GM21447 (cell line): ENCODE measurements around the gene BCO1.
A peak's percentile ranks its signal among the peaks of the same experiment; 100 is the strongest.

Experiments used
- ATAC-seq: cut with Tn5 transposase; IDR thresholded peaks from one replicate; pipeline ENCODE4 v1.9.1; 2021; ENCODE audit not compliant: unreplicated experiment

The BCO1 gene

DNA sequence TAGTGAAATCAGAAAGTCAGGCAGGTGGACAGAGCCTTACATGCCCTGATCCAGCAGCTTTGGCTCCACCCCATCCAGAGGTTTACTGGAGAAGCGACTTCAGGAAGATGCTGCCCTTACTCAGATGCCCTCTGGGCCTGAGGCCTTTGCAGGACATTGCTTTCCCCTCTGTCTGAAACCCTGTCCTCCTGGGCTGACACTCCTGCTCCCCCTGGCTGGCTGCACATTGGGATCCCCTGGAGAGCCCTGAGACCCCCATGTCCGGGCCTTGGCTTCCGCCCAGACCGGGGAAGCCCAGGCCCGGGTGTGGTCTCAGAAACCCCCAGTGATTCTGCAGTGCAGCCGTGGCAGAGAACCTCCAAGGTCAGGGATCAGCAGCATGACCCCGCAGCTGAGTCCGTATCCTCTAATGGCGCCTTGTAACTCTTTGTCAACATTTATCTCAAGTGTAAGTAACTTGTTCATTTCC, 36.6 kb downstream of the BCO1 start:
- no peak for ATAC-seq

DNA sequence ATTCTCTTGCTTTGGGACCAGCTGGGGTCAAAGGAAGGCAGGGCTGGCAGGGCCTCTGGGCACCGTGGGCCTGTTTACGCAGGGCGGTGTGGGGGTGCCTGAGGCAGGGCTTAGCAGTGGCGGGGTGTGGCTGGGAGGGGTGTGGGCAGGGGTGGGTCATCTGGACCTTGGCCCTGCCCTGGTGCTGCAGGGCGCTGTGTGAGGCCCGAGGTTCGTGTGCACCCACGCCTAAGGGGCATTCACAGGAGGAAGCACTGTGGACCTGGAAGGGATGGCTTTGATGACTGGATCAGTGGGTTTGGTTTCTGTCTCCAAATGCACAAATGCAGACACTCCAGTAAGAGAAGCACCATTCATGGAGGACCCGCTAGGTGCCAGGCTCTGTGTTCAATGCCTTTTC, 37.3 kb downstream of the BCO1 start:
- no peak for ATAC-seq

DNA sequence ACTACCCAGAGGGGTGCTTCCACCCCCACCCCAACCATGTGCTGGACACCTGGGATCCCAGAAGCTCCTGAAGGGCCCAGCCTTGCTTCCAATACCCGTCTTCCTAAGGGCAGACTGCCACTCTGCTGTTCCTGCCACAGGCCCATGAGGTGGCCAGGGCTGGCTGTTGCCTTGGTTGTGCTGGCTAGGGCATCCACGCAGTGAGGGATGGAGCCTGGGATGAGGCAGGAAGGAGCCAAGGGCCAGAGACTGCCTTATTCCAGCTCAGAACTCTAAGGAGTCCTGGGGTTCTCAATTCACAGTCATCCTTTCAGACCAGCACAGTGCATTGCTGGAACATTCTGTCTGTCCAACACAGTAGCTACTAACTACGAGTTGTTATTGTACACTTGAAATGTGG, 37.8 kb downstream of the BCO1 start:
- no peak for ATAC-seq

DNA sequence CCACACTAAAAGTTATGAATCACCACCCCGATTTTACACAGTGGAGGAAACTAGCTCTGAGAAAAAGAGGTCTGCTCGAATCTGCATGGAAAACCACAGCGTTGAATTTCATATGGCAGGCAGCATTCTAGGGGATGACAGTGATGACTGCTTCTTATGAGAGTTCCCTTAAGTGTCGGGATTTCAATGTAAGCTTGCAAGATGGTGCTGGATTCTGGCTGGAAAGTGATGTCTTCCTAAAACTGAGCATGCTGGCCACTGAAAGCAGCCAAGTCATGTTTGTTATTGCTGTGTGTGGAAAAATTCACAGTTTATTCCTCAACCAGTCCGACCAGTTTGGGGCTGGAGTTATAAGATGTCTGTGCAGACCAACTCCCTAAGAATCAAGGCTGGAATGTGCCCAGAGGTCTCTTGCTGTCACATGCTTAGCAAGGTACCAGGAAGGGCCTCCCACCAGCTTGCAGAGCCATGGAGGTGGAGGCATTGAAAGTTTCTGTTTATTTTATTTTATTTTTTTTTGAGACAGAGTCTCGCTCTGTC, 39.1 kb downstream of the BCO1 start:
- no peak for ATAC-seq

DNA sequence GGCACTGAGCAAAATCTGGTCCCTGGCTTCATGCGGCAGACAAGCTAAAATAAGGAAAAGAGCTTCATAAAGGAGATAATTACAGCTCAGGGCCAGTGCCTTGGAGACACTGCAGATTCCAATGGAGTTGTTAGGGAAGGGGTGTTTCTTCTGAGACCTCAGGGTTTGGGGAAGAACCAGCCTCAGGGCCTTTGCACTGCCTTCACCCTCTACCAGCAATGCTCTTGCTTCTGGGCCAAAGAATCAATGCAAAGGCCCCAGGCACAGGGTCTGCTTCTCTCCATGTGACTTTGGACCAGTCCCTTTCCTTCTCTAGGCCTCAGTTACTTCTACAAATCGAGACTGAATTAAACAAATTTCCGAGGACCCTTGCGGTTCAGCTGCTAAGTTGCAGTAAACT, 40.0 kb downstream of the BCO1 start:
- ATAC-seq, result no peak

DNA sequence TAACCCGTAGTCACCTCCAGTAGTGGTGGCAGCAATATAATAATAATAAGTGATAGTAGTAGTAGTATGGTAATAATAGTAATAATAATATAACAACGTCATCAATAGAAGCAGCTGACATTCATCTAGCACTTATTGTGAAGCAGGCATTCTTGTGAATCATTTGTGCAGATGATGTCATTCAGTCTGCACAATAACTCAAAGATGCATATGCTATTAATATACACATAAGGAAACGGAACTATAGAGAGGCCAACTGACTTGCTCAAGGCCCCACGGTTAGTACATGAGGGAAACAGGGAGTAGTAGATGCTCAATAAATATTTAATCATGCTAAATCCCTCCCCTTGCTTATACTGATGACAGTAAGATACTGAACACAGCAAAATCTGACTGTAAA, 40.9 kb downstream of the BCO1 start:
- no peak for ATAC-seq

DNA sequence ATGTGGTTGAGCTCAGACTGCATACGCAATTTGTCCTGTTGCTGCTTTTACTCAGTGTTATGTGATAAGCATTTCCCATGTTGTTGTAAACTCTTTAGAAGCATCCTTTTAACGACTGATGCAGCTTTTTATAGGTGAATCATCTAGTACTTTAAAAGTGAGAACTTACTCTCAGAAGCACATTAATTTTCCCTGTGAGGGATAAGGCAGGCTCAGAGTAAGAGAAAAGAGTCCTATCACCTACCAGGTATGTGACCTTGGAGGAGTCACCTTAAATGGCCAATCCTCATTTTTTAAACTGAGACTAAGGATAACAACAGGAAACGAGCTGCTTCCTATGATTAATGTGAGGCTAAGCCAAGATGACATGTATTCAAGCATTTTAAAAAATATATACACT, 41.9 kb downstream of the BCO1 start:
- ATAC-seq, result no peak

DNA sequence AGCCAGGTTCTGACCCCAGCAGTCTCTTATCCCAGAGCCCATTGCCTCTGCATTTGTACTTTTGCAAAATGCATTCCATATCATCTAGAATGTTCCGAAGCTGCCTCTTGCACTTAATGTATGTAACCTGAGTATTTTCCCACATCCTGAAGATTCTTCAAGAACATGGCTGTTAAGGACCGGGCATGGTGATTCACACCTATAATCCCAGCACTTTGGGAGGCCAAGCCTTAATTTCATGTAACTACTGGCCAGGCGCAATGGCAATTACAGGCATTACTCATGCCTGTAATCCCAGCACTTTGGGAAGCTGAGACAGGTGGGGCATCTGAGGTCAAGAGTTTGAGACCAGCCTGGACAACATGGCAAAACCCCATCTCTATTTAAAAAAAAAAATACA, 44.6 kb downstream of the BCO1 start:
- no peak for ATAC-seq

DNA sequence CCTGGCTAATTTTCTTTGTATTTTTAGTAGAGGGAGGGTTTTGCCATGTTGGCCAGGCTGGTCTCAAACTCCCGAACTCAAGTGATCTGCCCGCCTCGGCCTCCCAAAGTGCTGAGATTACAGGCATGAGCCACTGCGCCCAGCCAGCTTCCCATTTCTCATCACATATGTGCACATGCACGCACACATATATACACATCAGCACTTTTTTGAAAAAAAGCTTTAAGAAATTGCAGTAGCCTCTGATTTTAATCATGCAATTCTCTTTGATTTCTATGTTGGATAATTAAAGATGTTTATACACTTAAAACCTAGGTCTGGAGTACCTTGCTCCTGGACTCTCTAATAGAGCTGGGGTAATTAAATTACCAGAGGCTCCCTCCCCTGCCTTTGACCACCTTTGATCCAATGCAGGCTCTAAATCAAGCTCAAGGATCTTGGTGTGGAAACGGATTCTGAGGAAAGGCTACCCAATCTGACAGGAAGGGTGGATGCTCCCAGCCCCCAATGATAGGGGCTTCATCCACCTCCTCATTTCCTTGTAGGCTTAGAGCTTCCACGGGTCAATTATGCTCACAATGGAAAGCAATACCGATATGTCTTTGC, 46.6 kb downstream of the BCO1 start:
- no peak for ATAC-seq

DNA sequence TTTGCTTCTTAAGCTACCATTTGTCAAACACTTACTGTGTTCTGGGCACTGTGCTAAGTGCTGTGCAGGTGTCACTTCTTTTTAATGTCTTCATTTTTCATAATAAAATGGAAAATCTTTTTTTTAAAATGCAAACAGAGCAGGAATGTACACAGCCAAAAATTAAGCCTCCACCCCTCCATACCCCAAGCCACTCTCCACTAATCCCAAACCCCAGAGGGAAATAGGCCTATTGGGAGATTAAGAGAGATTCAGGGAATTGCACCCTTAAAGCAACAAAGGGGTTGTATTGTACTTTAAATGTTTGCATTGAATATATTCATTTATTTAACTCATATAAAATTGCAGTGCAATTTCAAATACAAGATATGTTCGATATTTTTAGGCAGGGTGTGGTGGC, 47.7 kb downstream of the BCO1 start:
- no peak for ATAC-seq

DNA sequence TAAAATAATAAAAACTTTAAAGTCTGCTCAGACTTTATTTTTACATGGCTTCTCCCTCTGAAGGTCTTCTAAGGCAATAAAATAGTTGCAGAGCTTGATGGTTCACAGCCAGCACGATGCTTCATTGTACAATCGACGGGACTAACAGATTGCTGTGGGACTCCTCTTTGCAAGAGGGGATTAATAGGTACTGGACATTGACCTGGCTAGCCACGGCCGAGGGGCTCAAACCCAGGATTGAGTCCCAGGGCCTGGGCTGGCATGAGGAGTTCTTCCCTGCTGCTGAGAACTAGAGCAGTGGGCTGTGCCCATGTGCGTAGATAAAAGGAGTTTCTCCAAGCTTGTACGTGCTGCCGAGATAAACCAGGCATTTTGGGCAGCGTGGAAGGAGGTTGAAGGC, 52.6 kb downstream of the BCO1 start:
- no peak for ATAC-seq

DNA sequence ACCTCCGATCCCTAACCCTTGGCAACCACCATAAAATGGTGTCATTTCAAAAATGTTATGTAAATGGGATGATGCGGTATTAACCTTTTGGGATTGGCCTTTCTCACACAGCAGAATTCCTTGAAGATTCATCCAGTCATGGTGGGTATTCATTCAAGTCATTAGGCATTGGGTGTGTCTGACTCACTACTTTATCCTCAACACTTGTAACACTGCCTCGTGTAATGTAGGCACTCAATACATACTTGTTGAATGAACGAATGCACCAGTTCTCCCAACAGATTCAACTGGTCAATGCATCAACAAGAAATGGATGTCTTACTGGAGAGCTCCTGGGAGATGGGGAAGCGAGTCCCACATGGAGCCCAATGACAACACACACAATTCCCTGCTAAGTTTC, 54.4 kb downstream of the BCO1 start:
- ATAC-seq, result no peak

DNA sequence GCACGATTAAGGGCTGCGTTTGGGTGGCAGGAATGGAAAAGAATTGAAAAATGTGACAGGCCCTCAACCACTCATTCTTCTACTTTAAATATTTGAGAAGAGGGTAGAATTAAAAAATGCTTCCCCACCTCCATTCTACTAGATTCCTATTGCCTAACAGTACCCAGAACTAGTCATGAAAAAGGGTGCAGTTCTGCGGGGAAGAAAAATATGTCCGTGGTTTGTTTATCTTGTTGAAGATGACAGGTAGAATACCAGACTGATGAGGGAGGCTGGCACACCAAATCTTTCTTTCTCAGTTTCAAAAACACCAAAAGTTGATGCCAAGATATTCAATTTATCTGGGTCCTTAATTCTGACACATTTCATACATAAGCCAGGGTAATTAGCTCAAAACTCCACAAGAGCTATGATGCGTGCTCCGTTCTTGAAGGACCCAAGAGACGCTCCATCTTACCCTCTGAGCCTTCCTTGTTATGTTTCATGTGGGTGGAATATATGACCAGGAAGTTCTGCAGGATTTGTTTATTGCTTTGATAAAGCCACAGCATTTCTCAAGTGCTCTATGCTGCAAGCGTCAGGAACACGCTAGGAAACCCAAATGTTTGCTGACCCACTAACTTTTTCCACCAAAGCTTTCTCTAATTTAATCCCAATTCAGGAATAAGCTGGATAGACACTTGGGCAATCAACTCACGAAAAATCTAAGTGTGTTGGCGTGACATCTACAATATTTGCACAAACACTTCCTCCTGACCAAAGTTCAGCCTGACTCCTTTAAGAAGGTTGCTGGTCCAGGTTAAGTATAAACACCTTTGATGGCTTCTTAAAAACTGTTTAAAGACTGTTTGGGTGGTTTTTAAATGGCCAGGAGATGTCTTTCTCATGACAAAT, 55.7 kb downstream of the BCO1 start:
- ATAC-seq, result no peak

DNA sequence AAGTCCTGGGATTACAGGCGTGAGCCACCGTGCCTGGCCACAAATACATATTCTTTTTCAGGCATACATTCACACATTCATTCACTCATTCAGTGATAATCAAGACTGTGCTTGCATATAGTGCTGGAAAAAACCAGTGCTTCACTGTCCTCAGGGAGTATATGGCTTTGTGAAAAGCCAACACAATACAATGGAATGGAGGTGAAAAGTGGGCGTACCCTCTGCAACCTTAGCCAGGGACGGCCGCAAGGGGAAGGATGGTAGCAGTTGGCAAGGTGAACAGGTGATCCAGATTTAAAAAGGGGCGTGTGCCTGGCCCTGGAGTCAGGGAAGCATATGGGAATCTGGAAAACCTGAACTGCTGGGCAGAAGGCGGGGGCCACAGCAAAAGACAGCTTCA, 58.1 kb downstream of the BCO1 start:
- ATAC-seq, result no peak

DNA sequence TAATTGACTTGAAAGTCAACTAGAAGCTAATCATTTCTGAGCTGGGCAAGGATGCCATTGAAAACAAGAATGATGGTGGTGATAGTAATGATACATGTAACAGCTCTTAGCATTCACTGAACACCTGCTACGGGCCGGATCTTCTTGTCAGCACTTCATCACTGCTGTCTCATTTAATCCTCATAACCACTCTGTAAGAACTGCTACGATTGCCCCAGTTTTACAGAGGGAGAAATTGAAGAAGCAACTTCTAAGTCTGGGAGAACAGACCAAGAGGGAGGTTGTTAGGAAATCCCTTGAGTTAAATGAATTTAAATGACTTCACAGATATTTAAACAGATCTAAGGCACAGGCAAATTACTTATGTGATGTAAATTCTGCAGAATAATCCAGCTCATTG, 69.3 kb downstream of the BCO1 start:
- ATAC-seq, result no peak

DNA sequence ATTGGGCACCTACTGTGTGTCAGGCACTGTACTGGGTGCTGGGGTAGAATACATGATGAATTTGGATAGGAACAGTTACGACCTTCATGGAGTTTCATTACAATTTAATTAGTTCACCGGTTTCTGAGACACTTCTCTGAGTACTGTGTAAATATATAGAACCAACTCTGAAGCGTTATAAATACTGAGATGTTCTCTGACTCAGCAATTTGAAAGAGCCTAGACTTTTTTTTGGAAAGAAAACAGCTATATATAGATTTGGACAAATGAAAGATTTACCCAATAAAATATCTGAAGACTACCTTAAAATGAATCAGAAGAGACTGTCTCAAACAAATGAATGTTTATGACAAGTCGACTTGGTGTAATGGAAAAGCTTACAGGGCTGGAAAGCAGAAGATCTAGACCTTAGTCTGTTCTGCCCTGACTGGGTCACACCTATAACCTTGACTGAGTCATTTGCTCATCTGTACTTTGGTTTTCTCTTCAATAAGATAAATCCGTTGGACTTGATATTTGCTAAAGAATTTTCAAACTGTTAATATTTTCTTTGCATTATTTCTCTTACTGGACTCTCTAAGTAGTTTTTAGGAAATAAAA, 71.7 kb downstream of the BCO1 start:
- ATAC-seq, result no peak

DNA sequence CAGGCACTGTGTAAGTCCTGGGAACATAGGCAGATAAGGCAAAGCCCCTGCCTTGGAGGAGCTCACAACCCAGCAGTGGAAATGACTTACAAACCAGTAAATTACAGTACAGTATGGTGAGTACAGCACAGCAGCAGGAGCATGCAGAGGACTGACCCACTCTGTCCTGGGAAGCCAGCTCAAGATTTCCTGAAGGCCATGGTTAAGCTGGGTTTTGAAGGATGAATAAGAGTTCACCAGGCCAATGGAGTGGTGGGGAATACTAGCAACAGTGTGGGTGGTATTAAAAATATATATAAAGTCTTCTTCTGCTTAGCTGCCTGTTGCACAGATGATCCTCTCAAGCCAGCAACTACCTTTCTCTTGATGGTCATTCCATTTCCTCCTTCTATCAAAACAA, 73.3 kb downstream of the BCO1 start:
- ATAC-seq, result no peak

DNA sequence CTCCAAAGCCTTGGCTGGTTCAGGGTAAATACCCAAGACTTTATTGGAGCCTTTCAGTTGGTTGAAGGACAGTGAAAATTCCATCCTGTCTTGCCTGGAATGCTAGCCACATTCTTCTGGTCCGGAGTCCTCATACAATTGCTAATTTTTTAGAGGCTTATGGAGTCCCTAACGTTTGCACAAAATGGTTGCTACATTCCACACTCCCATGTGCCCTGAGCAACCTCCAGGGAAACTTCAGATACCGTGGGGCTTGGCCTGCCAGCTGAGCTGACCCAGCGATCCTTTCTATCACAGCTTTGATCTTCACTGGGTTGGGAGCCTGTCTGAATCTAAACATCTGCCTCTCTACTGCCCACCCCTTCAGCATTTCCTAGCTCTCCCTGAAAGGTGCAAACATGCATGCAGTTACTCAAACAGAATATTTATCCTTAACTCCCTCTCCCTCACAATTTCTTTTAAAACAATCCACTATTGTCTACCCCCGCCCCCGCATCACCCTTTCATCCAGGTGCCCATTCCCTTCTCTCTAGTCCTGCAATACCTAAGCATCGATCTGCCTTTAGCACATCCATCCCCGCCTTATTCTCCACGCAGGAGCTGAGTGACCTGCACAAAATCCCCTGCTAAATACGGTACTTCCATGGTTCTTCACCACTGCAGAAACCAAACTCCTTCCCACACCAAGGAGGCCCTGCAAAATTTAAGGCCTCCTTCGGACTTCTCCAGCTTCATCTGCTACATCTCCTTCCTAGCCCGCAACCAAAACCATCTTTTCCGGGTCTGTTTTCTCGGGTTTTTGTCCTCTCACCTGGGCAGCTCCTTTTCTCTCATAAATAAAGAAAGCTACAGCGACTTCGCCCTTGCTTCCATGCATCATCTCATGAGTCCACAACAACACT, 75.5 kb downstream of the BCO1 start:
- ATAC-seq, result no peak

DNA sequence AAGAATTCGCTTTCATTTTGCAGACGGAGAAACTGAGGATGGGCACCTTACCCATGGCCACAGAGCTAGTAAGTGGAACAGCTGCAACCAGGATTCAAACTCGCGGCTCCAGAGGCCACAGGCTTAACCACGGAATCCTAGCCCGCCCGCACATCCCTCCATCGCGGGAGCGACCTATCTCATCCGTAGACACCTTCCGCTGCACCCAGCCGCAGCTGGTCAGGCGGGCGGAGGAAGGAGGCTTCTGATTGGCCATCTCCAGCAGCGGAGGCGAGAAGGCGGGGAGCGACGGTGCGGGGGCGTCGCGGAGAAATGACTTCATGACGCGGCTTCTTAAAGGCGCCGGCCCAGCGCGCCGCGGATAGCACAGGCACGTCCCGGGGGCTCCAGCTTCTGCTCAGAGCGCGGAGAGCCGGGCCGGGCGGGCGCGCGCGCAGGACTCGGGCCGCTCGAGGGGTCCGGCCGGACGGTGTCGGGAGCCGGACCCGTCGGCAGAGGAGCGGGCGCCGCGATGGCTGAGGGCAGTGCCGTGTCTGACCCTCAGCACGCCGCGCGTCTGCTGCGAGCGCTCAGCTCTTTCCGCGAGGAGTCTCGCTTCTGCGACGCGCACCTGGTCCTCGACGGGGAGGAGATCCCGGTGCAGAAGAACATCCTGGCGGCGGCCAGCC, 76.2 kb downstream of the BCO1 start, which contains the start of gene GAN:
Gene GAN (plus strand): TSS at position 360 of the 668 bp plus-strand sequence. CDS start 152 bp downstream, at position 512.
- peak; percentile 99 for ATAC-seq
